ENCODE data around the gene CCDC192. TPM values are rescaled to one million over a fixed set of nuclear protein-coding genes. Genes with fewer than 3 reads are reported as not detected.
"Not testable (repeated sequence)": the region's sequence is repeated elsewhere in the genome, so short reads cannot be mapped to it uniquely, and the experiment has no call there.

The CCDC192 gene, protein sequence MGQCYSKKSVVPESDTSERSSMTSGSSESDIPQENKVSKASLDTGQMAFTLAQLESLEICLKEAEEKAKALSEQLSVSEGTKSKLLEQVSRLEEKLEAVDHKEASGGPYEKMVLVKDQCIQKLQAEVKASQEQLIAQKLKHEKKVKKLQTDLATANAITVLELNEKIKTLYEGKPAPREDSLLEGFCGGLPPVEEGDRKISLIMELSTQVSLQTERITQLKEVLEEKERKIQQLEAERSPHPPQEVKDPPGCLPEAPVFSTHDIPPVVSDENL
- total RNA-seq (2014; rRNA removed; shearing (Covaris generic)) = not detected in 2 replicates

DNA sequence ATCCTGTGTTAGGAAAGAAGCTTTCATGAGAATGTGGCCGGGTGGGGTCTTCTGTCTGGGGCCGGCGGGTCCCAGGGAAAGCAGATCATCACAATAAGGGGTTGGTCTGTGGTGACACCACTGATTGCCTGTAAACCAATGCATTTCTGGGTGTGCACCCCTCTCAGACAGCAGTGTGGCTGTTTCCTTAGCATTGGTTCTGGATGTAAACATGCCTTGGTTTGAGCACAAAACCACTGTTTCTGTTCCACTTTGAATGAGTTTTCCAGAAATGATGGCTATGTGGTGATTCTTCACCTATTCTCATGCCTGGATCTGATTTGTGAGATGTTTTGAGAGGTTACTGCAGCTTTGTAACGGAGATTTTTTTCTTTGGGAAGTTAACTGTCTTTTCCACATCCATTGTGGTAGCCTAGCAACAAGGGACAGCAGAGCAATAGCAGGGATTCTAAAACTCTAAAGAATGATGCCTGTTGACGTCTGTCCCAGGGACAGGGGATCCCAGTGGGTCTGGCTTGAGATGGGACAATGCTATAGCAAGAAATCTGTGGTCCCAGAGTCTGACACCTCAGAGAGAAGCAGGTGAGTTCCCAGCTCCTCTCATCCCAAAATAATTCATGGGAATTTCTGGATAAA lies at the start of gene CCDC192:
Gene CCDC192, plus strand, starts transcription at position 466 of the 636 bp plus-strand sequence. Its CDS starts 55 bp downstream, at position 521.
- no peak for DNase-seq (ENCODE audit: low read depth)

DNA sequence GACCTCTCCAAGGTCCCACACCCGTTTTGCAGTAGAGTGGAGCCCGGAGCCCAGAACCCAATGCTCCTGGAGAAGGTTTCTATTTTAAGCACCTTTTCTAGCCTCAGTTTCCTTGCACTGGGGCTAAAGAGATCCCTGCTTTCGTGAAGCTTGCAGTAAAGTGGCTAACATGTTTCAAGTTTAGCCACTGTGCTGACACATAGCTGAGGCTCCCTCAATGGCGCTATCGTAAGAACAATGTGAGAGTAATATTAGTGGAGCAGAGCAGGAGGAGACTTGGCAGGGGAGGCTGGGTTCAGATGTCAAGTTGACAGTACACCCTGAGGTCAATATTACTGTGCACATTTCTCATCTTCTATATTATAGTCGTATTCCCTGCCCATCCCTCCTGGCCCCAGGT lies 46.4 kb upstream of the CCDC192 start:
- no peak for DNase-seq (ENCODE audit: low read depth)

DNA sequence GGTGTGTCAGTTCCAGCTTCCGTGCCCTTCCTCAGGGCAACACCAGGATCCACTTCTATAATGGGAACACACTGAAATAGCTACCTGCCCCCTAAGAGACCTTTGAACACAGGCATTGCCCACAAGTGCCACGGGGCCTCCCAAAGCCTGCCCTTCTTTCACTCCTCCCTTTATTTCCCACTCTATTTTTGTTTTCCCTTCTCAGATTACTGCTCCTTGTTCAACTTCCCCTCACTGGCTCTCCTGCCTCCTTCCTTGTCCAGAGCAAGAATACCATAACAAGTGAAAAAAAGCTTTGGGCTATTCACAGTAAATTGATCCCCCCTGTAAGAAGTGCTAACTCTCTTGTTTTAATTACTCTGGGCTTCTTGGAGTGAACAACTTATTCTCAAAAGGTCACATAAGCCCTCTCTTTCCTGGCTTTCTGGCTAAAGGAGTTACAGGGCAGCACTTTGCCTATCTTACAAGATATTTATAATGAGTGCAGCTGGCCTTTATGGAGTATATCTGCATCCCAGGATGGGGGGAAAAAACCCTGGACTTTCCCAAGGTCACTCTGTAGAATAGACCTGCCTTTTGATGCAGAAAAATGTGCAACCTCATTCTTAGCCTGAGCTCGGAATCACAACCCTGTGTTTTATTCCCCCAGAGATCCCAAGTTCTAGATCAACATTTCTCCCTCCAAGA lies 43.0 kb upstream of the CCDC192 start:
- no peak for DNase-seq (ENCODE audit: low read depth)

DNA sequence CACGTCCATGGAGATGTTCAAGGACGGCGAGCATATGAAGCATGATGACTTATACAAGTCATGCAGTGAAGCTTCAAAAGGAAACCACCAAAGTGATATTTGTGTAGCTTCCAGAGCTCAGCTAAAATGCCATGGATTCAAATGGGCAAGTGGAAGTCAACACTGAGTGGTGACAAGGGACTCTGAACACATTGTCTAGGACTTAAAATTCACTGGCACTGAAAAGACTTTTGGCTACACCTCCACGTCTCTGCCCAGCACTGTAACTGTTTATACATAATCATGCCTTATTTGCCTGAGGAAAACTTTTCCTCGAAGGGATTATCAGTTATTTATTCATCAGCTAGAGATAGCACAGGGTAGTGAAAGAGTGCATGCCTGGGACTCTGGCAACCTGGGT lies 39.1 kb upstream of the CCDC192 start:
- no peak for DNase-seq (ENCODE audit: low read depth)

DNA sequence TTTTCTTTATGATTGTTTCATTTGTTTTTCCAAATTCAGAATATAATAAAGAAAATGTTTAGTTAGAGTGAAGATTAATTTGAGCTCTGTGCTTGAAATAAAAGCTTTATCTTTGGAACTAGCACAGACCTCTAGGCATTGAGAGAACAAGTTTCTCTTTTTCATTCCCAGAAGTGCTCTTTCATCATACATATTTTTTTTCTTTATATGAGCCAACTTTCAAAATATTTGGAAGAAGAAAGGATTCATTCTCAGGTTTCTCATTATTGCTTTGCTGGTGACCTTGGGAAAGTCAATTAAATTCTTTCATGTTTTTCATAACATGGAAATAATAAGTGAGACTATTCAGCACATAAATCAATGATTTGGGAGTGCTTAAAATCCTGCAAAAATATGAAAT lies 37.5 kb upstream of the CCDC192 start:
- no peak for DNase-seq (ENCODE audit: low read depth)

DNA sequence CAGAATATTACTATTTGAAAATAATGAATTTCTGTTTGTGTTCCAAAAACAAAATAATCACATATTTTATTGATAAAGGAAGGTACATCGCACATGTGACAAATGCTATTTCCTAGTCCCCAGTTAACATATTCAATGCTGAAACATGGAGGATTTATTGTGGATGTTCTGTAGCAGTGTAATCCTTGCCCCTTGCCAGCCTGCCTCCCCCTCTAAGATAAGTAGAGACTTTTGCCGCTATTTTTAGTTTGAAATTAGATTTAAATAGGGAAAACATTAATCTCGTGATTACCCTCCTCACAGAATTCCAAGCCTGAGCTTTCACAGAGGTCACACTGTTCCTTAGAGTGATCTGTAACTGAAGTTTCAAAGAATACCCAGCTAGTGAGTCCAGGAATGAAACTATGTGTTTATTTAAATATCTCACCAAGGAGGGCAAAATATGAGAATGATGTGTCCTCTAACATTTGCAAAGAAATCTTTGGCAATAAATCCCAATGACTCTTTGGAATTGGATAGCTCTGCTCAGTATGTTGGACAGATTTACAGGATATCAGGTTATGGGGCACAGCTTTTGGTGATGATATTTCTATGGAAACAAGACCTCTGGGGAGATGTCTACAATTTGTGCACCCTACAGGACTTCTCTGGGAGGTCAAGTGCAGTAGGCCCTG lies 37.0 kb upstream of the CCDC192 start:
- DNase-seq (ENCODE audit: low read depth) = no peak

DNA sequence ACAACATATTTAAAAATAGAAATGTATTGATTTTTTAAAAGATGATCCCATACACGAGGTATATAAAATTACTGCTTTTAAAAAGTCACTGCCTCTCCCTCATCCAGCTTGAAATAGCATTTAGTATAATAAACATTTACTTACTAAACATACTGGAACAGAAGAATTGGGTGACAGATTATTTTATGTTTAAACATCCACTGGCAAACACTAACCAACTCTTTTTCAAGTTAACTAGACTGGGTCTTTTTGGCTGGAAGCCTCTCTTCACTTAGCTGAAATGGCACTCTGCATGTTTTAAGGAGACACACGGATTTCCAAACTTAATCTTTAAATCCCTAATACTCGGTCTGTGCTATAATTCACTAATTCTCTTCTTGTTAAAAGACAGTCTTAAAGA lies 35.3 kb upstream of the CCDC192 start:
- no peak for DNase-seq (ENCODE audit: low read depth)

DNA sequence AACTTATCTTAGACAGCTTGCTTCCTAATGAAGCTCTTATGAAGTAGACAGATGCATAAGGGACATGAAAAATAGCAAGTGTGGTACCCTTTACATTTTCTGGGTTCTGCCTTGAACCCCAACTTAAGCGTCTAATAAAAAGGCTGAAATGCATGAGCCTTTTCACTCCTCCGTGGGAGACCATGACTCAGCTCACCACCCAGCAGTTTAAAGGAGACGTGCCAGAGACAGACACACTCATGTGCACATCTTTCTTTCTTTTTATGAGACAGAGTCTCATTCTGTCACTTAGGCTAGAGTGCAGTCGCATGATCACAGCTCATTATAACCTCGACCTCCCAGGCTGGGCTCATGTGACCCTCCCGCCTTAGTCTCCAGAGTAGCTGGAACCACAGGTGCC lies 32.0 kb upstream of the CCDC192 start:
- peak; percentile 36 for DNase-seq (ENCODE audit: low read depth)

DNA sequence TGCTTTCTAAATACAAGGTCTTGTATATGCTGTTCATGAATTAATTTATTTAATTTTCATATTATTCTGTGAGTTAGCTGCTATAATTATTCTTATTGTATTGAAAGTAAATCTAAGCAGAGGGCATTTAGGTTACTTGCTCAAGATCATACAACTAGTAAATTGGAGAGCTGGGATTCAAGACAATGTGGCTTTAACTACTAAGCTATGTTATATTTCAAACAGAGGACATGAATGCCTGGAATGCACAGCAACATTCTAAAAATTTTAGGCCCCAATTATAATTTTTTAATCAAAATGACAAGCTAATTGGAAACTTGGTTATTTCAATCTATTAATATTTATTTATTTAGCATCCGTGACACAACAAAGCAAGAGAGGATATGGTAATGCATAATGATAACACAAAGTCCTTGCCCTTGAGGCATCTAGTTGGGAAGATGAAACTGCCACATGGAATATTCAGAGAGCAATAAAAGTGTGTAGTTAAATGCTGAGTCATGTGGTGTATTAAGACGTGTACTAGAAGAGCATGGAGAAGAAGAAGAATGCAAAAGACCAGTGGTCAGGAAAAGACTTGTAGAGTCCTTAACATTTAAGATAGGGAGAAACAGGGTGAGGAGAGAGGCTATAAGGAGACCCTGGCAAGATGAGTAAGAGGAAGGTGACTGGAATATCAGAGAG lies 29.9 kb upstream of the CCDC192 start:
- DNase-seq (ENCODE audit: low read depth) = no peak

DNA sequence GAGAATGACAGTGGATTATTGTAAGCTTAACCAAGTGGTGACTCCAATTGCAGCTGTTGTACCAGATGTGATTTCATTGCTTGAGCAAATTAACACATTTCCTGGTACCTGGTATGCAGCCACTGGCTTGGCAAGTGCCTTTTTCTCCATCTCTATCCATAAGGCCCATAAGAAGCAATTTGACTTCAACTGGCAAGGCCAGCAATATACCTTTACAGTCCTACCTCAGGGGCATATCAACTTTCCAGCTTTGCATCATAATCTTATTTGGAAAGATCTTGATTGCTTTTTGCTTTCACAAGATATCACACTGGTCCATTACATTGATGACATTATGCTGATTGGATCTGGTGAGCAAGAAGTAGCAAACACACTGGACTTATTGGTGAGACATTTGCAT lies 26.2 kb upstream of the CCDC192 start:
- DNase-seq (ENCODE audit: low read depth) = not testable (repeated sequence)

DNA sequence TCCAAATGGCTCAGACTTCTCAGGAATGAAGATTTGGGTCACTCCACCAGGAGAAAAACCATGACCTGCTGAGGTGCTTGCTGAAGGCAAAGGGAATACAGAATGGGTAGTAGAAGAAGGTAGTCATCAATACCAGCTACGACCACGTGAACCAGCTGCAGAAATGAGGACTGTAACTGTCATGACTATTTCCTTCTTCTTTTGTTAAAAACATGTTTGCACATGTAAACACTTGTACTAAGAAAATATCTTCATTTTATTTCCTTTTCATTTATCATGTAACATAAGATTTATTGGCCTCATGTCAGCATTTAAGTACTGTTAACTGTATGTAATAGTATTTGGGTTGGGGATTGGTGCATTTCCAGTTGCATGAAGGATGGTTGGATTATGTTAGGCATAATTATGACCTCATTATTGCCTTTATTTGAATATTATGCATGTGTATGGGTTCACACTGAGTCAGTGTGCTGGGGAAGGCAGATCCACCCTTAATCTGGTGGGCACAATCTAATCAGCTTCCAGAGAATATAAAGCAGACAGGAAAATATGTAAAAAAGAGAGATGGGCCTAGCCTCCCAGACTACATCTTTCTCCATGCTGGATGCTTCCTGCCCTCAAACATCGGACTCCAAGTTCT lies 23.4 kb upstream of the CCDC192 start:
- not testable (repeated sequence) for DNase-seq (ENCODE audit: low read depth)

DNA sequence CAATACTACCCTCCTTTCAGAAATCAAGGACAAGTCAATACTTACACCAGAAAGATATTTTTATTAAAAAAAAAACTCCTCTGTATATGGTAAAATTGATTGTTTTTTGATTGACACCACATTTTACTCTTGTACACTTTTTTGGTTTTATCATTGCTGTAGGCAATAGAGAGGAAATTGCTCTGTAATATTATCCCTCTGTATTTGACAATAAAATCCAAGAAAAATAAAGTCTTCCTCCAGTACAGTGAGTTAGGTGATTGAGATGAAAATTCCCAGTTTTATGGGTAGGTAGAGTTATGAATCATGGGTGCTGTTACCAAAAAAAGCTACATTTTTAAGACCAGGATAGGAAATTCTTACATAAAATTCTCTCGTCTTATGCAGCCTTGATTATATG lies 22.6 kb upstream of the CCDC192 start:
- no peak for DNase-seq (ENCODE audit: low read depth)

DNA sequence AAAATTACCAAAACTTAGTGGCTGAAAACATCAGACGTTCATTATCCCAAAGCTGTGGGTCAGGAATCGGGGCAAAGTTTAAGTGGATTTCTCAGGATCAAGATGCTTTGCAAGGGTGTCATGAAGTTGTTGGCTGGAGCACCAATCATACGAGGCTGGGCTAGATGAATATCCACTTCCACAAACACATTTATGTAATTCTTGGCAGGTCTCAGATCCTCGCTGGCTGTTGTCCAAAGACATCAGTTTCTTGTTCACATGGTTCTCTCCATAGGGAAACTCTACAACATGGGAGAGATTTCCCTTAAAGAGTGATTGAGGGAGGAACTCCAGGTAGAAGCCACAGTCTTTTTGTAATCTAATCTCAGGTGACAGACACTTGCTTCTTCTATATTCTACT lies 20.2 kb upstream of the CCDC192 start:
- DNase-seq (ENCODE audit: low read depth) = peak; percentile 16

DNA sequence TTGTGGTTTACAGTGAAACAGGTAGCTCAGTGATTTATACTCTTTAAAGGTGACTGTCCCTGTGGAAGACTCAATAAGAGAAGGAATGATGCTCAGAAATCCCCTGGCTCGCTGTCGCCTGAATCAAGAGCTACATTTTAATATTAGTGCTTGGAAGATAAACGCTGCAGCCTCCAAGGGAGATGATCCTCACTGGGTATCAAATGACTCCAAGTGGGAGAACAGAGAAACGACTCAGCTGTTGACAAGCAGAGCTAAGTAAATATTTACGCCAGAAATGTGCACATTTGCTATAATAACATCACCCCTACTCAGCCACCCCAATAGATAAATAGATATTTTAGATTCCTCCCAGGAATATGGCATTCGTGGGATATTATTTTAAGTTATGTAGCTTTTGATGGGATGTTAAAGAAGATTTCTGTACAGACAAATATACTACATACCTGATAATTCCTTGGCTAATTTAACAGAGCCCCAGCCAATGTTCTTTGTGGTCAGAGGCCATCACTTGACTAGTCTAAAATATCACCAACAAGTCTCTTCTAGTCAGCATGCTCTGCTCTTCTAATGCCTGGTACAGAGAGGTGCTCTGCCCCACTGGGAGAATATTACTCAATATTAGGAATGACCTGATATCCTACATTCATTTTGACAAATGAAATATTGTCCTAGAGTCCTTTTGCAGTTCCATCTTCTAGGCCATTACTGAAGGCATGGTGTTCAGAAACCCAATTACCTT lies 18.3 kb upstream of the CCDC192 start:
- DNase-seq (ENCODE audit: low read depth) = no peak

DNA sequence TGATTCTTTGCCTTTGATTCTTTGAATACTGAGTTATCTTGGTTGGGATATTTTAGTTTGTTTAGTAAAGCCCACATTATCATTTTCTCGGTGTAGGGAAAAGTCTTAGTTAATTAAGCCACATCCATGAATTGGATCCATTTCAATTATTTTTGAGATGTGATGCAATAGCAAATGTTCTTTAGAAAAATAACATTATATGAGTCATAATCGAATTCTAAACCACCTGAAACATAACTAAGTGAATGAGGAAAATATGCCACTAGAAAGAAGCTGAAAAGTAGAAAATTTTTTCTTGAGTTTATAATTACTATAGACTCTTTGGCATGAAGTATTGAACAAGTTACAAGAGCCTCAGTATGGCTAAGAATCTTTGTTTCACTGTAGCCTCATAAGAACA lies 17.5 kb upstream of the CCDC192 start:
- no peak for DNase-seq (ENCODE audit: low read depth)

DNA sequence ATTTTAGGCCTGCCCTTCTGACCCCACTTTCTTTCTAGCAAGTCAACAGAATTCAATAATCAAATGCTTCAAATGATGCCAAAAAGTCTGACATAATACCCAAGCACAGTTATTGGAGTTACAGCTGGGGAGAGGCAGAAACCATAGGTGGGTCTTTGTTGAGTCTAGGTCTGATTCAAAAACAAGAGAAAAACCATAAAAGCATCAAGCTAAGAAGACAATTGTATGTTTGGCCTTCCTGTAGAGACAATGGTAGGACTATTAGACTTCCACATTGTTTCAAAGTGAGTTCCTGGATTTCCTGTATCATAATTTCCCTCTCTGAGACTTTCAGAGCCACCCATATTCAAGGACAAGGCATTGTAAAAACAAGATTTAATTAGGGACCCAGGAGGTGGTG lies 16.8 kb upstream of the CCDC192 start:
- no peak for DNase-seq (ENCODE audit: low read depth)

DNA sequence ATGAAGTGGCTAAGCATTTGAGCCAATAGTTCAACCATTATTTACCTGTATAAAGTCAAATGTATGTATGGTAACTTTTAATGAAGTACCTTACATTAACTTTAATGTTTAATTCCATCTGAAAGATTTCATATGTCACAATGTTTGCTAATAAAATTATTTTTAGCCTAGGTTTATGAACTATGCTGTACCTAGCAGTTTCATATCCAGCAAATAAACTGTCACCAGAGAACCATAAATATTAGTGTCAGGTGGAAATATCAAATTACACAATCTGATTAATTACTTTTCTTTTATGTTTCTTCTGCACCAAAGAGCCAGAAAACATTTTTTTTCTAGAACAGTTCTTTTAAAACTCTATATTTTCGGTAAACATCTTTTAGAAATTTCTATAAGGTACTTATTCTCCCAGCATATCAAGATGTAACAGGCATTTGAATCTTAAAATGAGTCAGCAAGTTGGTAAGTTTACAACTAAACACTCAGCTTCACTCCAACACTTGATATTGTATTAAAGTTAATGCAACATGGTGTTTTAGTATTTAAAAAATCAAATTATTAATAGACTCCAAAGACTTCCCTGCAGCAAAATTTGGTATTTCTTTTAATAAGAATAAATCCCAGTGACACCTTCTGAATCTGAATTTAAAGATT lies 8.5 kb upstream of the CCDC192 start:
- DNase-seq (ENCODE audit: low read depth) = no peak

DNA sequence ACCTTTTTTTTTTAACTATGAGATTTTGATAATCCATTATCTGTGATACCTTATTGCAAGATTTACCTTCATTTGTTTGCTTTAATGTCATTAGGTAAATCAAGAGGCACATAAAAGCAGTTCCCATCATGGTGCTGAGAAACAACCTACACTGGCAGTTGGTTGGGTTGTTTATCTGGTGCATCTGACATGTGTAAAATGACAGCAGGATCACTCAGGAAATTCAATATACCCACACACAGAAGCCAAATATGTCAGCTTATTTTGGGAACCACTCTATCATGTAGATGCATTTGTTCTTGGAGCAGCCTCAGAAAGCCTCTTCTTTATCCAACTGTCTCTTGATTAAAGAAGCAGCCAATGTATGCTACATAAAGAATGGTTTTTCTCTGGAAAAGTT lies 7.8 kb upstream of the CCDC192 start:
- DNase-seq (ENCODE audit: low read depth) = no peak

DNA sequence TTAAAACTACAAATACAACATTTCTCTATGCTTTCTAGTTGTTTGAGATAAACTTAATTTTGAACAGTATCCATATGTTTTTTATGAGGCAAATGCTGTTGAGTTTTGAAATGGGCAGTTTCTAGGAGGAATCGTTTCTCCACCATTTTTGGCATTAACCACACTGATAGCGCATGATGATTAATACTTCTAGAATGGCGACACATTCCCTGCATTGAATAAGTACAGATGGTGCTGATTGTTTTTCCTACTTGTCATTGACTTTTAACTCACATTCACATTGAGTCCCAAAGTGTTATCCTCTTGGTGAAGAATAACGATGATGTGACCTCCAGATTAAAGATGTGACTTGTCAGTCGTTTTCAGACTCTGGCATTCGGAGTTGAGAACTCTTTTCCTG lies 6.5 kb upstream of the CCDC192 start:
- peak; percentile 32 for DNase-seq (ENCODE audit: low read depth)
